Activated CD4-positive, alpha-beta T cell treated with anti-CD3 and anti-CD28 coated beads, Interleukin-2, amount 10 ng/mL, durations not matched to agents 24 days and 14 days (primary cell): ENCODE results near the gene OGG1. TPM values are rescaled to one million over a fixed set of nuclear protein-coding genes. Genes with fewer than 3 reads are reported as not detected.

Source experiments
- DNase-seq: peaks from one replicate; pipeline ENCODE4 v3.0.0; 2022
- H3K27ac Mint-ChIP-seq: one replicate; pipeline ENCODE4 v1.8.0; 2022; ENCODE audit warnings: mild to moderate bottlenecking, mixed read lengths
- H3K27me3 Mint-ChIP-seq: one replicate; pipeline ENCODE4 v1.8.0; 2022; ENCODE audit warnings: mixed read lengths
- H3K36me3 Mint-ChIP-seq: one replicate; pipeline ENCODE4 v1.8.0; 2022; ENCODE audit warnings: low read depth, mild to moderate bottlenecking, mixed read lengths
- H3K4me1 Mint-ChIP-seq: one replicate; pipeline ENCODE4 v1.8.0; 2021; ENCODE audit warnings: mixed read lengths
- H3K4me3 Mint-ChIP-seq: one replicate; pipeline ENCODE4 v1.8.0; 2022; ENCODE audit warnings: mild to moderate bottlenecking, moderate library complexity, mixed read lengths
- H3K9me3 Mint-ChIP-seq: one replicate; pipeline ENCODE4 v1.8.0; 2021; ENCODE audit warnings: mixed read lengths
- intact Hi-C: fragments of 100-400 bp; cut with micrococcal nuclease; formaldehyde crosslinking; loops from one replicate; pipeline ENCODE4 v1.15.1; 2023
- total RNA-seq: library from RNA; stranded (reverse); gene quantifications from 2 replicates; pipeline ENCODE4 v1.2.3, GENCODE V29; 2022

OGG1 gene
- total RNA-seq, 1 donor from 2014 or later, result 41.1 TPM

DNA sequence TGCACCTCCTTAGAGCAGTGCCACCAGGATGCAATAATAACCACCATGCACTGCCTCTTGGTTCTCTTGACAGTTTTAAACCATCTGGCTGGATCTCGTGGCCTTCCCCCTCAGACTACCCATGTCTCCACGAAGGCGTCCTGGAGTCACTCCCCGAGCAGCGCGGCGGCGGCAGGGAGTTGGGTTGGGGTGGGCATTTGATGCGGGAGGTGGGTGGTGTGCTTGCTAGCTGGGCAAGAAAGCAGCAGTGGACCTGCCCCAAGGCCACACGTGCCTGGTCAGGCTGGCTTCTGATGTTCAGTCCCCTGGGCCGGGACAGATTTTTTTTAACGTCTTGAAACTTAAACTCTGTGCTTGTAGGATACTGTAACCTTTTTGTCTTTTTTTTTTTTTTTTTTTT is 56.4 kb downstream of the OGG1 start:
- DNase-seq, result no peak
- peaks cover 70% of the 10 kb centered on the region for H3K36me3 Mint-ChIP-seq
- no peak overlapping the region for H3K27ac Mint-ChIP-seq
- H3K4me3 Mint-ChIP-seq, result no peak overlapping the region
- intact Hi-C loops, result no loop called here
- peaks cover 39% of the 10 kb centered on the region for H3K4me1 Mint-ChIP-seq
- H3K9me3 Mint-ChIP-seq, result no peaks in the 10 kb centered on the region
- H3K27me3 Mint-ChIP-seq, result no peaks in the 10 kb centered on the region

Other genes with a start within 250 kb of the OGG1 start
- gene LHFPL4, start 196.1 kb upstream of the OGG1 start, total RNA-seq, result not detected in 2 replicates
- 42.6 and 43.4 TPM in 2 replicates for gene MTMR14, start 100.4 kb upstream of the OGG1 start, total RNA-seq
- 0.17 TPM in 1 of 2 replicates, not detected in the other for gene CPNE9, start 46.1 kb upstream of the OGG1 start, total RNA-seq
- gene BRPF1, start 18.2 kb upstream of the OGG1 start, total RNA-seq, result 41.7 and 45.3 TPM in 2 replicates
- gene CAMK1, start 20.0 kb downstream of the OGG1 start, total RNA-seq, result 81.0 and 83.7 TPM in 2 replicates
- gene TADA3, start 42.5 kb downstream of the OGG1 start, total RNA-seq, result 63.4 and 64.6 TPM in 2 replicates
- gene ARPC4, start 43.1 kb downstream of the OGG1 start, total RNA-seq, result 263 and 267 TPM in 2 replicates
- 33.2 and 37.7 TPM in 2 replicates for gene TTLL3, start 60.3 kb downstream of the OGG1 start, total RNA-seq
- gene RPUSD3, start 94.1 kb downstream of the OGG1 start, total RNA-seq, result 84.3 and 85.7 TPM in 2 replicates
- not detected in 2 replicates for gene CIDEC, start 130.3 kb downstream of the OGG1 start, total RNA-seq
- 39.5 and 41.0 TPM in 2 replicates for gene JAGN1, start 140.7 kb downstream of the OGG1 start, total RNA-seq
- gene IL17RE, start 152.9 kb downstream of the OGG1 start, total RNA-seq, result 1.1 TPM in 2 replicates
- 0.28 and 0.42 TPM in 2 replicates for gene IL17RC, start 167.1 kb downstream of the OGG1 start, total RNA-seq
- 22.7 and 23.4 TPM in 2 replicates for gene CRELD1, start 183.9 kb downstream of the OGG1 start, total RNA-seq
- 11.8 and 13.5 TPM in 2 replicates for gene PRRT3, start 202.5 kb downstream of the OGG1 start, total RNA-seq
- gene EMC3, start 236.9 kb downstream of the OGG1 start, total RNA-seq, result 41.4 and 42.1 TPM in 2 replicates